Right lobe of liver (tissue), 6 donors: ENCODE data around the gene KRI1. TPM values are rescaled to one million over a fixed set of nuclear protein-coding genes. Genes with fewer than 3 reads are reported as not detected.

Experiments used
- ATAC-seq, 4 donors: fragments of 200-7000 bp; cut with Tn5 transposase; one replicate each; pipeline ENCODE4 v1.9.1; 2020; ENCODE audit warnings: mild to moderate bottlenecking in 4 of 4, moderate library complexity in 4 of 4
- DNase-seq, 3 donors: peaks; one replicate each; pipeline ENCODE4 v3.0.0-alpha.2; 2020
- H3K27ac ChIP-seq, 3 donors: fragments of 200-600 bp; one replicate each; pipeline ENCODE4 v1.8.0; 2022
- H3K27me3 ChIP-seq, 2 donors: fragments of 200-600 bp; one replicate each; pipeline ENCODE4 v1.8.0; 2022
- H3K36me3 ChIP-seq, 4 donors: fragments of 200-600 bp; sonication (generic) in 1 of 4; one replicate each; pipeline versions ENCODE4 v1.5.1 to v1.8.0; 2017 to 2022; ENCODE audit warnings: control low read depth in 1 of 4
- H3K4me1 ChIP-seq, 4 donors: fragments of 200-600 bp; sonication (generic) in 1 of 4; one replicate each; pipeline versions ENCODE4 v1.5.1 to v1.8.0; 2017 to 2022; ENCODE audit warnings: control low read depth in 1 of 4
- H3K4me3 ChIP-seq, 3 donors: fragments of 200-600 bp; one replicate each; pipeline ENCODE4 v1.8.0; 2022
- H3K9me3 ChIP-seq, 4 donors: fragments of 200-600 bp; sonication (generic) in 1 of 4; one replicate each; pipeline versions ENCODE4 v1.5.1 to v1.8.0; 2017 to 2022; ENCODE audit warnings: control low read depth in 1 of 4
- CTCF ChIP-seq, 4 donors: fragments of 200-600 bp in 3 of 4; fragments of 450-650 bp in 1 of 4; IDR thresholded peaks; one replicate each; pipeline versions ENCODE4 v1.5.1 to v1.8.0; 2016 to 2022; ENCODE audit warnings: antibody characterized with exemption in 4 of 4, mild to moderate bottlenecking in 2 of 4
- POLR2A ChIP-seq: fragments of 450-650 bp; IDR thresholded peaks from one replicate; pipeline ENCODE4 v1.6.1; 2017; ENCODE audit warnings: antibody characterized with exemption, mild to moderate bottlenecking
- WGBS: methylation state at CpG from one replicate; pipeline ENCODE4 v1.1.6; 2018; ENCODE audit warnings: low coverage, low lambda C conversion rate; ENCODE audit not compliant: insufficient coverage; ENCODE audit errors: missing lambda C conversion rate; 5-methylcytosine and 5-hydroxymethylcytosine counted together
- intact Hi-C, 2 donors: fragments of 100-400 bp; cut with DNase I; formaldehyde crosslinking; loops; one replicate each; pipeline versions ENCODE4 v1.11.2 to v1.14.1; 2022
- total RNA-seq, 6 experiments: library from RNA; depleted of rRNA in 2 of 6; stranded (reverse); fragments of >200 nt in 2 of 6; fragmentation: NEBNext Ultra II Directional in 3 of 6; extraction: Animal tissue kit (Norgen Biotek cat#: 25700) in 3 of 6; gene quantifications; one replicate each; pipeline versions ENCODE4 v1.1.0 to v1.2.4, GENCODE V29; 2016 to 2023
- donor health status: DM: no; HTN: yes; CAD: no.
- donor health status: DM: no; HTN: no; CAD: no.
- donor health status: DM: no; HTN: no; CAD: no.
- donor health status: DM: no; HTN: yes; CAD: no.
- donor health status: DM: no; HTN: yes; CAD: no.

The KRI1 gene
- total RNA-seq, 6 experiments from 2014 or later: 5.8 to 9.6 (median 8.5) TPM

GRCh38 chr19:10587022-10587838, 21.4 kb upstream of the KRI1 start, which contains the start of gene AP1M2:
TSS of gene AP1M2 (minus strand) at chr19:10587312. CDS start at chr19:10587231, 81 bp downstream.
- WGBS: 29% methylated on average over 12 of the region's 35 CpGs
- Histone ChIP-seq H3K4me3 (no peak within 1 kb of the TSS), H3K27me3 (no peaks in the 10 kb centered on the region), H3K27ac (no peak within 1 kb of the TSS), H3K36me3 (no peaks in the 10 kb centered on the region), H3K9me3 (no peaks in the 10 kb centered on the region), H3K4me1 (no peaks in the 10 kb centered on the region)
- DNase-seq (no peak), ATAC-seq (no peak)
- intact Hi-C loops: no loop called here
- TF ChIP-seq CTCF (IDR thresholded peaks at IDR 0.05): no peak
- TF ChIP-seq POLR2A: no peak

- H3K9me3 ChIP-seq: no peaks in the 10 kb centered on the region
- no peak overlapping the region for H3K27ac ChIP-seq
- intact Hi-C loops: no loop called here
- no peak for TF ChIP-seq CTCF (IDR thresholded peaks at IDR 0.05)
- TF ChIP-seq POLR2A: no peak
- no peak overlapping the region for H3K4me3 ChIP-seq
- H3K4me1 ChIP-seq: no peaks in the 10 kb centered on the region
- WGBS: 75% methylated on average over 4 of the region's 6 CpGs
- DNase-seq: no peak
- no peak for ATAC-seq
- no peaks in the 10 kb centered on the region for H3K36me3 ChIP-seq
- H3K27me3 ChIP-seq: no peaks in the 10 kb centered on the region
These were observed 20.6 kb upstream of the KRI1 start for GRCh38 chr19:10586396-10586795.

- 77% methylated on average over 6 of the region's 9 CpGs for WGBS
- H3K4me1 ChIP-seq: no peaks in the 10 kb centered on the region
- ATAC-seq: no peak
- H3K36me3 ChIP-seq: no peaks in the 10 kb centered on the region
- intact Hi-C loops: loop anchor here (5.0 kb wide), 3 partner anchors 59 to 119 kb away; partner anchors contain the start of gene QTRT1 (in 1 of the 2)
- H3K9me3 ChIP-seq: no peaks in the 10 kb centered on the region
- no peak for DNase-seq
- no peaks in the 10 kb centered on the region for H3K27me3 ChIP-seq
- no peak overlapping the region for H3K4me3 ChIP-seq
- H3K27ac ChIP-seq: no peak overlapping the region
- TF ChIP-seq CTCF (IDR thresholded peaks at IDR 0.05): no peak
- no peak for TF ChIP-seq POLR2A
These were observed 17.4 kb upstream of the KRI1 start for GRCh38 chr19:10583036-10583776.

GRCh38 chr19:10582091-10582490, 16.3 kb upstream of the KRI1 start:
- H3K4me1 ChIP-seq: no peaks in the 10 kb centered on the region
- TF ChIP-seq CTCF (IDR thresholded peaks at IDR 0.05): no peak
- TF ChIP-seq POLR2A: no peak
- intact Hi-C loops: loop anchor here (5.0 kb wide), 3 partner anchors 60 to 120 kb away; partner anchors contain the start of gene QTRT1 (in 1 of the 2)
- no peaks in the 10 kb centered on the region for H3K9me3 ChIP-seq
- no peaks in the 10 kb centered on the region for H3K27me3 ChIP-seq
- DNase-seq (no peak), ATAC-seq (no peak)
- no peaks in the 10 kb centered on the region for H3K36me3 ChIP-seq
- H3K4me3 ChIP-seq: no peak overlapping the region
- WGBS: 51% methylated on average over 12 of the region's 13 CpGs
- H3K27ac ChIP-seq: no peak overlapping the region
